ENCODE results near the gene RGMA.
"Not testable (repeated sequence)": the region's sequence is repeated elsewhere in the genome, so short reads cannot be mapped to it uniquely, and the experiment has no call there.

Gene RGMA

DNA sequence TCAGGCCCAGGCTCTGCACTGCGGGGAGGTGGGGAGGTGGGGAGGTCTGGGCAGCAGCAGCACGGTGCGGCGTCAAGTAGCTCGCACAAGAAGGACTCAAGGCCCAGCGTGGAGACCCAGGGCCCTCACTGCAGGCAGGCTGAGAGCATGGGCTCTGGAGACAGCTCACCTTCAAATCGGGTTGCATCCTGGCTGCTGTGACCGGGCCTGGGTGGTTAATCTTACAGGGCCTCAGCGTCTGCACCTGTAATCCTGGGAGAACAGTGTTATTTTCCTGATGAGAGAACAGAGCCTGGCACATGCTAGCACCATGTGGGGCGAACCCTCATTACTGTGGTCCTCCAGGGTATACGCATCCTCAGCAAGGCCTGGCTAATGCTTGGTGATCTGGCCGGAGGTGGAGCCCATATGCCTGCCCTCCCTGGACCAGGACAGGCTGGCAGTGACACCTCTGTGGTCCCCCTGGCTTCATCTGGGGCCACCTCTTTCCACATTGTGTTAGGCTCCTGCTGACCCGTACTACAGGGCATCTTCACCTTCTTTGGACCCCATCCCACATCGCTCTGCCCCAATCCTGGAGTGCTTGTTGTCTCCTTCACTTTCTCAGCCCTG lies 55.5 kb downstream of the RGMA start:
- DNase-seq (ENCODE audit: low read depth), result no peak
- TF ChIP-seq, protein P1, sequence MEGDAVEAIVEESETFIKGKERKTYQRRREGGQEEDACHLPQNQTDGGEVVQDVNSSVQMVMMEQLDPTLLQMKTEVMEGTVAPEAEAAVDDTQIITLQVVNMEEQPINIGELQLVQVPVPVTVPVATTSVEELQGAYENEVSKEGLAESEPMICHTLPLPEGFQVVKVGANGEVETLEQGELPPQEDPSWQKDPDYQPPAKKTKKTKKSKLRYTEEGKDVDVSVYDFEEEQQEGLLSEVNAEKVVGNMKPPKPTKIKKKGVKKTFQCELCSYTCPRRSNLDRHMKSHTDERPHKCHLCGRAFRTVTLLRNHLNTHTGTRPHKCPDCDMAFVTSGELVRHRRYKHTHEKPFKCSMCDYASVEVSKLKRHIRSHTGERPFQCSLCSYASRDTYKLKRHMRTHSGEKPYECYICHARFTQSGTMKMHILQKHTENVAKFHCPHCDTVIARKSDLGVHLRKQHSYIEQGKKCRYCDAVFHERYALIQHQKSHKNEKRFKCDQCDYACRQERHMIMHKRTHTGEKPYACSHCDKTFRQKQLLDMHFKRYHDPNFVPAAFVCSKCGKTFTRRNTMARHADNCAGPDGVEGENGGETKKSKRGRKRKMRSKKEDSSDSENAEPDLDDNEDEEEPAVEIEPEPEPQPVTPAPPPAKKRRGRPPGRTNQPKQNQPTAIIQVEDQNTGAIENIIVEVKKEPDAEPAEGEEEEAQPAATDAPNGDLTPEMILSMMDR (IDR thresholded peaks at IDR 0.05; ENCODE audit: low read depth, low read length, missing control alignments), result no peak
- no peak overlapping the region for H3K4me3 ChIP-seq (ENCODE audit: low read depth, low read length)

DNA sequence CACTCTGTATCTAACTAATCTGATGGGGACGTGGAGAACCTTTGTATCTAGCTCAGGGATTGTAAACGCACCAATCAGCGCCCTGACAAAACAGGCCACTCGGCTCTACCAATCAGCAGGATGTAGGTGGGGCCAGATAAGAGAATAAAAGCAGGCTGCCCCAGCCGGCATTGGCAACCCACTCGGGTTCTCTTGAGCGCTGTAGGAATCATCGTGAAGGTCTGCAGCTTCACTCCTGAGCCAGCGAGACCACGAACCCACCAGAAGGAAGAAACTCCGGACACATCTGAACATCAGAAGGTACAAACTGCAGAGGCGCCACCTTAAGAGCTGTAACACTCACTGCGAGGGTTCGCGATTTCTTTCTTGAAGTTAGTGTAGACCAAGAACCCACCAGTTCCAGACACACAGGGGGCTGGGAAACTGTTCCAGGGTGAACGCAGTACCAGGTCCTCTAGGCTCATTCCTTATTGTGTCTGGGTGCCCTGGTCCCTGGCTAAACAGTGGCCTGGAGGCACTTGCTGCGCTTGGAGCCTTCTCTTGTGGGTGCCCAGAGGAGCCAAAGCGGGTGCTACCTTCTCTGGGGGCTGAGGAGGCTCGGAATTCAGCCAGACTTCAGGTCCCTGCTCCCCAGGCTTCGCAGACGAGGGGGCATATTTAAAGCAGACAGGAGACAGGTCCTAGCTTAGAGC lies 56.4 kb downstream of the RGMA start:
- DNase-seq (ENCODE audit: low read depth), result not testable (repeated sequence)

DNA sequence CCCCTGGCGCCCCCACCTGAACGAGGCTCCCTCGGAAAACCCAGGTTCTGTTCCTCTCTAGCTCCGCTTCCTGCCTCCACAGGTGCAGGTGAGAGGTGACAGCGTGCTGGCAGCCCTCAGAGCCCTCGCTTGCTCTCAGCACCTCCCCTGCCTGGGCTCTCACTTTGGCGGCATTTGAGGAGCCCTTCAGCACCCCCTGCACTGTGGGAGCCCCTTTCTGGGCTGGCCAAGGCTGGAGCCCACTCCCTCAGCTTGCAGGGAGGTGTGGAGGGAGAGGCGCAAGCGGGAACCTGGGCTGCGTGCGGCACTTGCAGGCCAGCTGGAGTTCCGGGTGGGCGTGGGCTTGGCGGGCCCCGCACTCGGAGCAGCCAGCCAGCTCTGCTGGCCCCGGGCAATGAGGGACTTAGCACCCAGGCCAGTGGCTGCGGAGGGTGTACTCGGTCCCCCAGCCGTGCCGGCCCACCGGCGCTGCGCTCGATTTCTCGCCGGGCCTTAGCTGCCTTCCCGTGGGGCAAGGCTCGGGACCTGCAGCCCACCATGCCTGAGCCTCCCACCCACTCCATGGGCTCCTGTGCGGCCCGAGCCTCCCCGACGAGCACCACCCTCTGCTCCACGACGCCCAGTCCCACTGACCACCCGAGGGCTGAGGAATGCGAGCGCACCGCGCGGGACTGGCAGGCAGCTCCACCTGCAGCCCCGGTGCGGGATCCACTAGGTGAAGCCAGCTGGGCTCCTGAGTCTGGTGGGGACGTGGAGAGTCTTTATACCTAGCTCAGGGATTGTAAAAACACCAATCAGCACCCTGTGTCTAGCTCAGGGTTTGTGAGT lies 57.2 kb downstream of the RGMA start:
- not testable (repeated sequence) for DNase-seq (ENCODE audit: low read depth); H3K4me3 ChIP-seq (ENCODE audit: low read depth, low read length)

More for the DNA sequence above, 56.4 kb downstream of the RGMA start:
- H3K4me3 ChIP-seq (ENCODE audit: low read depth, low read length), result not testable (repeated sequence)

DNA sequence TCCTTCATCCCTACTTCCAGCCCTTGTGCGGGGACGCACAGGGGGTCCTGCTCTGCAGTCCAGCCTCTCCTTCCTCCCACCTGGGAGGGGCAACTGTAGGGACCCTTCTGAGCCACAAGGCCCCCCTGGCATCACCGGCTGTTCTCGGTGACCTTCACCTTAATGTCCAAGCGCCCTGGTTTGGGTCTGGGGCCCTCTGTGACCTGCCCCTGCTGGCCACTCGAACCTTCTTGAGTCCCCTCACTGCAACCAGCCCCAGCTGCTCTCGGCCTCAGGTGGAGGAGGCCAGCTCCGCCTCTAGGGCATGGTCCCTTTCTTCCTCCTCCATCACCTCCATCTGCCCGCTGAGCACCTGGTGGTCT lies 57.9 kb downstream of the RGMA start:
- no peak for DNase-seq (ENCODE audit: low read depth)
- H3K4me3 ChIP-seq (ENCODE audit: low read depth, low read length), result no peak overlapping the region
- TF ChIP-seq, protein P1 (IDR thresholded peaks at IDR 0.05; ENCODE audit: low read depth, low read length, missing control alignments), result no peak

DNA sequence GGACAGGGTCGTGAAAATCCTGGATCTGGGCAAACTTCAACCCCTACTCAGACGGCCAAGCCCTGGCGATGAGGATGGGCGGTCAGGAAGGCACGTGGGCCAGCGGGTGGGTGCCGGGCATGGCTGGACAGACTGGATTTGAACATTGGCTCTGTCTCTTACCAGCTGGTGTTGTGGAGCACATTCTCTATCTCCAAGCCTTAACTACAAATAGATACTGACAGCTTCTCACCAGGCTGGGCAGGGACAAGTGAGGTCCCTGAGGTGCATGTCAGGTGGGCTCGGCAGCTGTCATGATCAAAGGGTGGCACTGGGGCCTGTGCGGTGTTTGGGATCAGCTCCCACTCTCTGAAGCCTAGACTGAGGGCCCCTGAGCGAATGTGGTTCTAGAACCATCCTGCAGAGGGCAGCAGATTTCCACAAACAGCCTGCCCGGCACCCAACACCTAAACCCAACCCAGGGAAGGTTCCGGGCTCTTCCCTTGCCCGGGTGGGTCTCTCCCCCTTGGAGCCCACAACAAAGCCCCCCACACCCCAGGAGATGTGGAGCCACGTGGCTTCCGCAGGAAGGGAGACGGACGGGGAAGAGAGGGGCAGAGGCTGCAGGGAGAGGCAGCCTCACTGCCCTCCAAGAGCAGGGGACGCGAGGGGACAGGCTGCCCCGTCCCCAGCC lies 58.4 kb downstream of the RGMA start:
- H3K4me3 ChIP-seq (ENCODE audit: low read depth, low read length), result no peak overlapping the region
- TF ChIP-seq, protein P1 (IDR thresholded peaks at IDR 0.05; ENCODE audit: low read depth, low read length, missing control alignments), result peak; percentile 88
- DNase-seq (ENCODE audit: low read depth), result no peak

DNA sequence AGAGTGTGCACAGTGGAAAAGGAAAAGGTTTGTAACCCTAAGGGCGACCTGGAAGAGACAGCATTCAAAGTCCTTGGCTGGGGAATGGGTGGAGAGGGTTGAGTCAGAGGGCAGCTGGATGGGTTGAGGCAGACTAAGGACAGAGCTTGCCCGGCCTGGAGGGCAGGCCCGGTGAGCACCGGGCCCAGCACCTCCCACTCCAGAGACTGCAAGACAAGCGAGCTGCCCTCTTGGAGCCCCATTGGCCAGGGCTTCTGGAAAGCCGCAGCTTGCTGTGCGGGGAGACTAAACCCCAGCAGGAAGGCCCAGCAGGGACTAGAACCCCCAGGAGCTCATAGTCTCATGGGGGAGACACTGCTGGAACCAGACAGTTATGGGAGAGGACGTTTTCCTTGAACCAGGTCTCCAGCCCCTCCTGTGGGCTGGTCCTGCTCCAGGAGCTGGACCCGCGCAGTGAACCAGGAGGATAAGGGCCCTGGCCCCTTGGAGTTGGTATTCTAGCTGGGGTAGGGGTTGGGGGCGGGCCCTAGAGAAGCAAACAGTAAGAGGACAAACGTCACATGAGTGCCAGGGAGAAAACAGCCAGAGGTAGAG lies 59.1 kb downstream of the RGMA start:
- DNase-seq (ENCODE audit: low read depth), result no peak
- H3K4me3 ChIP-seq (ENCODE audit: low read depth, low read length), result no peak overlapping the region
- TF ChIP-seq, protein P1 (IDR thresholded peaks at IDR 0.05; ENCODE audit: low read depth, low read length, missing control alignments), result no peak

DNA sequence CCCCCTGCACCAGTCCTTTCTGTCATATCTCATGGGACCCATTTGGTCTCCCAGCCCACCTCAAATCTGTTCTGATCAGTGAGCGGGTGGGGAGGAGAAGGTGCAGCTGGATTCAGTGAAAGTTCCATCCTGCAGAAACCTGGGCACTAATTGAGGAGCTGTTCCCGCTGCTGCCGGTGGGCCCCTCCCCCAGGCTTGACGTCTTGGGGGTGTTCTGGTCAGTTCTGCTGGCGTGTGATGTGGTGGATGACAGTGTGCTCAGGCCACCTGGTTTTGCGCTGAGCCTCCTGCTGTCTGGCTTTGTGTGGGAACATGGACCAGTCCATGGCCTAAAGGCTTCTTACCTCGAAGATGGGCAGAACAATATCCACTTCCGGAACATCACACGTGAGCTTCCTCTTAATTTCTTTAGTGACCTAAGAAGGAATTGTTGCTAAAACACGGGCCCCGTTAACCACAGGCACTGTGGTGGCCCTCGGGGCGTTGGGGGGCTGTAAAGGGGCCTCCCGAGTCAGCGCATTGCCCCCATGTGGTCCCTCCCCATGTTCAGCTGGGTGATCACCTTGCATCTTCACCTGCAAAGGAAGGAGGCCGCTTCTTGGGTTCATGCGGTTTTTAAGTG lies 59.7 kb downstream of the RGMA start:
- H3K4me3 ChIP-seq (ENCODE audit: low read depth, low read length), result no peak overlapping the region
- DNase-seq (ENCODE audit: low read depth), result no peak
- TF ChIP-seq, protein P1 (IDR thresholded peaks at IDR 0.05; ENCODE audit: low read depth, low read length, missing control alignments), result no peak

Measured in GM12864 (cell line).